ENCODE results near the gene SPAG8. TPM values are rescaled to one million over a fixed set of nuclear protein-coding genes. Genes with fewer than 3 reads are reported as not detected.

Gene SPAG8
- total RNA-seq, 2 experiments from 2014 or later: 0.81 to 1.3 TPM

DNA sequence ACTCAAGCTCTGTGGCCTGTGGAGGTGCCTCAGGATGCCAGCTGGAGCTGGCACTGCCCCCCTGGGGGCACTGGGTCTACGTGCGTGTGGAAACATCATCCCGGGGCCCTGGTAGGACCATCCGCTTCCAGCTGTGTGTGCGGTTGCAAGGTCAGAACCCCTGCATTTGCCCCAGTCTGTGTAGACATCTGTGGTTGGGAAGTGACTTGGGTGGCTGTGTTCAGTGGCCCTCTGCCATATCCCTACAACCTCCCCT is 29.5 kb upstream of the SPAG8 start:
- Histone ChIP-seq H3K36me3 (ENCODE audit: insufficient read depth, low read length) (no peaks in the 10 kb centered on the region), H3K27ac (ENCODE audit: low read depth in 1 of 2, low read length in 2 of 2) (no peak overlapping the region), H3K27me3 (ENCODE audit: control insufficient read depth in 1 of 2, insufficient read depth in 2 of 2, low read length in 2 of 2) (no peaks in the 10 kb centered on the region), H3K4me1 (ENCODE audit: insufficient read depth, low read length) (peaks cover 24% of the 10 kb centered on the region), H3K9me3 (ENCODE audit: control insufficient read depth in 1 of 2, insufficient read depth in 1 of 2, low read length in 2 of 2) (no peaks in the 10 kb centered on the region), H3K4me3 (ENCODE audit: low read length) (no peak overlapping the region)
- ATAC-seq (ENCODE audit: poor library complexity): no peak
- no peaks in the 10 kb centered on the region for H3K27me3 Mint-ChIP-seq
- no peak for TF ChIP-seq CTCF (IDR thresholded peaks at IDR 0.05)
- peaks cover 22% of the 10 kb centered on the region for H3K4me1 Mint-ChIP-seq (ENCODE audit: low read depth)
- intact Hi-C loops (cut with DNase I, micrococcal nuclease): no loop called here
- ChIA-PET CTCF (no interaction called here), POLR2A (no interaction called here)
- H3K9me3 Mint-ChIP-seq: no peaks in the 10 kb centered on the region
- DNase-seq: no peak
- peaks cover 4% of the 10 kb centered on the region for H3K36me3 Mint-ChIP-seq (ENCODE audit: low read depth)
- no peak overlapping the region for H3K4me3 Mint-ChIP-seq
- H3K27ac Mint-ChIP-seq: no peak overlapping the region

DNA sequence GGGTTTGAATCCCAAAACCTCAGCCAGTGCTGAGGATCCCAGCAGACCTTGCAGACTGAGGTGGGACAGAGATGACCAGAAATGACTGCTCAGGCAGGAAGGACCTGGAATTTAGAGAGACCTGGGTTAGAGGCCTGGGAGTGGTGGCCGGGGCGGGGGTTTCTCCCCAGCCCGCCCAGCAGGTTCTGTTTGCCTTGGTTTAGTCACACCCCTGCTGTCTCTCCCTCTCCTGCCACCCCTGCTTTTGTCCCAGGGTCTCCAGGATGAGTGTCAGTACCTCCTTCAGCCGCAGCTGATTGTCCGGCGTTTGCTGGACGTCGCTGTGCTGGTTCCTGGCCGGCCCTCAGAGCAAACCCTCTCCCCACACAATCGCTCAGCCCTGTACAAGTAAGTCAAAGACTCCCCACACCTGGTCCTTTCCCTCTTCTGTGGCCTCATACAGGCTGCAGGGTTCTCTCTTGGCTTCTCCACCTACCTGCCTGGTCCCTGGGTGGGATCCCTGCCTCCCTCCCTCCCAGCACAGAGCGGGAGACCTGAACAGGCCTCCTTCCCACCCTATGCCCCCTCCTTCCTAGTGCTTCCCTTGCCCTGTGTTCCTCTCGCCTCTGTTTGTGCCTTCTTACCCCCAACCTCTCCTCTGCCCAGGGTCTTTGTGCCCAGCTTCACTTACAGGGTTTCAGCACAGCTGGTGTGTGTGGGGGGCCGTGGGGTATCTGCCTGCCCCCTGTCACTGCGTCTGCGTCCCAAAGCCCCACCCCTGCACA is 29.0 kb upstream of the SPAG8 start:
- Histone ChIP-seq H3K27me3 (ENCODE audit: control insufficient read depth in 1 of 2, insufficient read depth in 2 of 2, low read length in 2 of 2) (no peaks in the 10 kb centered on the region), H3K4me3 (ENCODE audit: low read length) (no peak overlapping the region), H3K36me3 (ENCODE audit: insufficient read depth, low read length) (no peaks in the 10 kb centered on the region), H3K4me1 (ENCODE audit: insufficient read depth, low read length) (peaks cover 19% of the 10 kb centered on the region), H3K9me3 (ENCODE audit: control insufficient read depth in 1 of 2, insufficient read depth in 1 of 2, low read length in 2 of 2) (no peaks in the 10 kb centered on the region), H3K27ac (ENCODE audit: low read depth in 1 of 2, low read length in 2 of 2) (no peak overlapping the region)
- TF ChIP-seq CTCF (IDR thresholded peaks at IDR 0.05): no peak
- CTCF ChIA-PET: no interaction called here
- H3K36me3 Mint-ChIP-seq (ENCODE audit: low read depth): peaks cover 4% of the 10 kb centered on the region
- H3K4me3 Mint-ChIP-seq: no peak overlapping the region
- peaks cover 22% of the 10 kb centered on the region for H3K4me1 Mint-ChIP-seq (ENCODE audit: low read depth)
- no peak overlapping the region for H3K27ac Mint-ChIP-seq
- intact Hi-C loops (cut with DNase I, micrococcal nuclease): no loop called here
- POLR2A ChIA-PET: no interaction called here
- DNase-seq (no peak), ATAC-seq (ENCODE audit: poor library complexity) (no peak)
- H3K27me3 Mint-ChIP-seq: no peaks in the 10 kb centered on the region
- no peaks in the 10 kb centered on the region for H3K9me3 Mint-ChIP-seq

GRCh38 chr9:35839926-35840325 is 27.9 kb upstream of the SPAG8 start:
- CTCF ChIA-PET: no interaction called here
- Histone ChIP-seq H3K4me3 (ENCODE audit: low read length) (no peak overlapping the region), H3K27me3 (ENCODE audit: control insufficient read depth in 1 of 2, insufficient read depth in 2 of 2, low read length in 2 of 2) (no peaks in the 10 kb centered on the region), H3K9me3 (ENCODE audit: control insufficient read depth in 1 of 2, insufficient read depth in 1 of 2, low read length in 2 of 2) (no peaks in the 10 kb centered on the region), H3K27ac (ENCODE audit: low read depth in 1 of 2, low read length in 2 of 2) (no peak overlapping the region), H3K4me1 (ENCODE audit: insufficient read depth, low read length) (peaks cover 8% of the 10 kb centered on the region), H3K36me3 (ENCODE audit: insufficient read depth, low read length) (no peaks in the 10 kb centered on the region)
- intact Hi-C loops (cut with DNase I, micrococcal nuclease): no loop called here
- H3K4me1 Mint-ChIP-seq (ENCODE audit: low read depth): peaks cover 10% of the 10 kb centered on the region
- no peaks in the 10 kb centered on the region for H3K36me3 Mint-ChIP-seq (ENCODE audit: low read depth)
- no peak for TF ChIP-seq CTCF (IDR thresholded peaks at IDR 0.05)
- no peaks in the 10 kb centered on the region for H3K9me3 Mint-ChIP-seq
- no peak overlapping the region for H3K27ac Mint-ChIP-seq
- POLR2A ChIA-PET: interaction anchor here (1.0 kb wide), 1 partner anchor 11 kb away, joined by 3 read pairs; the partner anchor contains the start of genes FAM221B and TMEM8B
- no peaks in the 10 kb centered on the region for H3K27me3 Mint-ChIP-seq
- DNase-seq: no peak
- no peak for ATAC-seq (ENCODE audit: poor library complexity)
- H3K4me3 Mint-ChIP-seq: no peak overlapping the region
